NCI-H82 (cell line): Measurements from ENCODE around the gene SRCIN1.
A peak's percentile ranks its signal among the peaks of the same experiment; 100 is the strongest.

Experiments
- DNase-seq: peaks from one replicate; lab custom pipeline; 2025; lab: John Stamatoyannopoulos, UW

The SRCIN1 gene

DNA sequence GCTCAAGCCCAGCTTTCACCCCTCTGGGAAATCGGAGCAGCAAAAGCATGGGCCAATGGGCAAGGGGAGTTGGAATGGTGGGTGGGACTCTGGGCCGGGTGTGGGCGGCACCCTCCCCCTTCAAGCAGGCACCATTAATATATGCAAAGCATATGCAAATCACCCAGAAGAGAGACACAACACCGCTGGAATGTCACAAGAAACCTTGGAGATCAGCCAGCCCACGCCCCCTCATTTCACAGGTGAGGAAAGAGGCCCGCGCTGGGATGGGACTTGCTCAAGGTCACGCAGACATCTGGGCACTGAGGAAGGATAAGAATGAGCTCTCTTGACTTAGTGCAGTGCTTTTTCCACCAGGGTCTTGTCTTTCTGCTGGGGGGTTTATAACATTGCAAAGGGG lies 4.8 kb downstream of the SRCIN1 start:
- DNase-seq, result peak; percentile 36

DNA sequence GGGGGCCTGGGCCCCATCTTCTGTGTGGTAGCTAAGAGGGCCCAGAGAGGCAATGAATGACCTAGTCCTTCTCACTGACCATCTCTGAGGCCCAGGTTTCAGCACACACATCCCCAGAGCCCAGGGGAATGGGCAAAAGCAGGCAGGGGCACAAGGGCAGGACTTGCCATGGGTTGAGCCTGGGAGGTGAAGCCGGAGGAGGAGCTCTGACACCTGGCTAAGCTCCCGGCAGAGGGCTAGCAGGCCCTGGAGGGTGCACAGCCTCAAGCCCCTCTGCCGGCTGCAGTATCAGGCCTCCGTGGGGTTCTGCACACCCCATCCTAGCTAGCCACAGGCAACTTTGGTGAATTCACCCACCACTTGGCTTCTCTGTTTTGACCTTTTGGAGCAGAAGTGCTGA lies 5.3 kb downstream of the SRCIN1 start:
- DNase-seq, result peak; percentile 24

DNA sequence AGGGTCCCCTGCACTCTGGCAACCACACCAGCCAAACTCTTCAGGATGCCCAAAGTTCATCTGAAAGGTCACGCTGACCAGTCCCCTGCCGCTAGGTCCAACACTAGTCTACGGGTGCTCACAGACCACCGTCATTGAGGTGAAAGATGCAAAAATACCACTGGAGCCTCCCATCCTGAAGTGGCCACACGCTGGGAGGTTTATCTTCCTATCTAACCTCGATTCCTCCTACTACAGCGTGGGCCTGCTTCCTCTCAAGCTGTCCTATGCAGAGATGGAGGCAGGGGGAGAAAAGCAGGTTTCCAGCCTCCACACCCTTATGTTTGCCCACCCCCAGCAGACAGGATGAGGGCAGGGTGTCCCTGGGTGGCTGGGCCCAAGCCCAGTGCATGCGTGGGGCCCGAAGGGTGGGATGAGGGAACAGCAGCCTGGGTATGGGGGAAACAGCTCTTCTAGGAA lies 6.3 kb downstream of the SRCIN1 start:
- no peak for DNase-seq

DNA sequence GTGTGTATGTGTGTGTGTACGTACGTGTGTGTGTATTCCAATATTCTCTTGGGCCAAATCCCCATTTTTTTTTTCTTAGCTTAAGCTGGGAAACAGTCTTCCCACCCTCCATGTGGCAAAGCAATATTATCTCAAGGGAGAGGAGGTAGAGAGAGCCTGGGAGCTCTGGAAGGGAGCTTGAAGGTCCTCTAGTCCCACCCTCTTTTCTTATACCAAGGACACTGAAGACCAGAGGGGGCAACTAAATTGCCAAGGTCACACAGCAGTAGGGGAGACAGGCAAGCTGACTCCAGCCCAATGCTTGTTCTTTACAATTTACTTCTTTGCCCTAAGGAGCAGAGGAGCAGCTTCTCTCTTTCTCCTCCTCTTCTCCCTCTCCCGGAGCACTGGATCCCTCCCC lies 6.8 kb downstream of the SRCIN1 start:
- no peak for DNase-seq

- DNase-seq, result peak; percentile 98
These were observed 7.2 kb downstream of the SRCIN1 start for GRCh38 chr17:38598536-38598935.

- no peak for DNase-seq
These were observed 8.4 kb downstream of the SRCIN1 start for GRCh38 chr17:38597375-38597774.

DNA sequence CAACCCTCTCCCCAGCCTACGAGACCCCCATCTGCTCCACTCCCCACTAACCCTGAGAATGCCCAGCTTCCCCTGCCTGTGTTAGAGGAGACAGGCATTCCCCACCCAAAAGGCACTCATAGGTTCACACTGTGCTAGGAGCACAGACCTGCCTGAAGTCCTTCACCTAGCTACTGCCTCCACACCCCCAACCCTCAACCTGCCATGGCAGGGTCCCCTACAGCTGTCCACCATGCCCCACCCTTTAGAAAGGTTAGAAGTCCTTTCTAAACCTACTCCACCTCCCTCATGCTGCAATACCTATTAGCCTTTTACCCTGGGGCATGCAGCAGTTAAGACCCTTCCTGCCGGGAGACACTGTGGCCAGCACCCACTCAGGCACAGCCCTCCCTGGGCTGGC lies 9.1 kb downstream of the SRCIN1 start:
- DNase-seq, result no peak

DNA sequence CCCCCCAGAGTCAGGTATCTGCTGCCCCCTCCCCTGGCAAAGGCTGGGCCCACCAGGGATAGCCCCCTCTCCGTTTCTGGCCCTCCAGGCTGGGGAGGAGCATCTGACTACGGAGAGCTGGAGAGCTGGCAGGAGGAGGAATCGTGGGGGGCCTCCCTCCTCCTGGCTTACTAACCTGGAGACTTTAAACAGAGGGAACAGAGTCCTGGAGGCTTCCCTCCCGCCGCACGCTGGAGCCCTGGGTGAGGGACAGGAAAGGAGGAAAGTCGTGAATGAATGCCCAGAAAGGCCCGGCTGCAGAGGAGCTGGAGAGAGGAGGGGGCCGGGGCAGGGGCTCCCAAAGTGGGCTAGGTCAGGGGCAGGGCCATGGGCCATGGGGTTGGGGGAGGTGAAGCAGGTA lies 9.9 kb downstream of the SRCIN1 start:
- no peak for DNase-seq

DNA sequence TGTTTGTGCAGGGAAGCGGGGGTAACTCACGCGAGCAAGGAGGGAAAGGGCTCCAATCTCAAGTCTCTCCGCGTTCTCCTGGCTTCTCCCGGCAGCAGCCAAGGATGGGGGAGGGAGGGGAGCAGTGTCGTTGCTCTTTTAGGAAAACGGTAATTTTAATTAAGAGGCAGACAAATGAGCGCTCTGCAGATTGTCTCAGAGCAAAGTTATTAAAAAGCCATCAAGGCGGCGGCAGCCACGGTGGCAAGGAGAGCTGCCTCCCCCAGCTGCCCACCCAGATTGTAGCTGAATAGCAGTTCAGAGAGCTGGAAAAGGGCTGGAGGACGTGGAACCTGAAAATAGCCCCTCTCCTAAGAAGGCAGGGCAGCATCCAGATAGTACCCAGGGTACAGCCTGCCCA lies 11.6 kb downstream of the SRCIN1 start:
- no peak for DNase-seq

DNA sequence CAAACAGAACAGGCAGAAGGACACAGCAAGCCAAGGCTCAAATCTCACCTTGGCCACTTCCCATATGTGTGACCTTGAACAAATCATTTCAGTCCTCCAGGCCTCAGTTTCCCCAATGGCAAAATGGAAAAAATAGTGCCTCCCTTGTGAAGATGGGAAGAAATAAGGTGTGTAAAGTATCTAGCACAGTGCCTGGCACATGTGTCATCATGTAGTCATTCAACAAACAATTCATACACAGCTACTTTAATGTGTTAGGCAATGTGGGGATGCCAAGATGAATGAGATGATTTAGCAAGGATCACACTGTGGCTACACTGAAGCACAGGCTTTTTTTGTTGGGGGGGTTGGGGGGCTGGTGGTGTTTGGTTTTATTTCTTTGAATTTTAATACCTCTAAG lies 13.3 kb downstream of the SRCIN1 start:
- no peak for DNase-seq

GRCh38 chr17:38591759-38592241 lies 14.0 kb downstream of the SRCIN1 start:
- DNase-seq, result peak; percentile 52

GRCh38 chr17:38590988-38591758 lies 14.6 kb downstream of the SRCIN1 start:
- DNase-seq, result peak; percentile 97

DNA sequence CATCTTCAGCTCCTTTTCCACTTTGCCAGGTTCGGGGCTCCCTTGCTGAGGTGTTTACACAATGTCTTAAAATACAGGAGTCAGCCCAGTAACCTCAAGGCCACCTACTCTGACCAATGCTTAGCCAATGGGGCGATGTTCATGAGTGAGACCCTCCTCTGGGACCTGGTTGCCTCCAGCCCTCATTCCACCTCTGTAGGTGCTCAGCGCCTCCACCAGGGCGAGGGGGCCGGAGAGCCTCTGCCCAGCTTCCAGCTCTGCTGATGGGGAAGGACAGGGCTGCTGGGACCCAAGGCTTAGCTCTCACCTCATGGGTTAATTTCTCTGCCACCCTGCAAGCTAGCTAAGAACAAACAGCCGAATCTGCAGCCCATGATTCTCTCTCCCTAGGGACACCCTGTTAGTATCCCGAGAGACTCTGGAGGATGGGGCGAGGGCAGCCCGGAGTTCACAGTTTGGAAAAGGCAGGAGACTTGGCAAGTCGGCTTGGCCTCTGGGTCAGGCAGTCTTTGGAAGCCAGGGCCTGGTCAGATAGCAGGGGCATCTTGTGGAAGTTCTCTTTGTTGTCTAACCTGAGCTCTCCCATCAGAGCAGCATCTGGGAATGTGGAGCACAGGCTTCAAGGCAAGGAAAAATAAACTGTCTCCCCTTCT lies 16.2 kb downstream of the SRCIN1 start:
- DNase-seq, result no peak

- no peak for DNase-seq
These were observed 17.0 kb downstream of the SRCIN1 start for GRCh38 chr17:38588788-38589174.

DNA sequence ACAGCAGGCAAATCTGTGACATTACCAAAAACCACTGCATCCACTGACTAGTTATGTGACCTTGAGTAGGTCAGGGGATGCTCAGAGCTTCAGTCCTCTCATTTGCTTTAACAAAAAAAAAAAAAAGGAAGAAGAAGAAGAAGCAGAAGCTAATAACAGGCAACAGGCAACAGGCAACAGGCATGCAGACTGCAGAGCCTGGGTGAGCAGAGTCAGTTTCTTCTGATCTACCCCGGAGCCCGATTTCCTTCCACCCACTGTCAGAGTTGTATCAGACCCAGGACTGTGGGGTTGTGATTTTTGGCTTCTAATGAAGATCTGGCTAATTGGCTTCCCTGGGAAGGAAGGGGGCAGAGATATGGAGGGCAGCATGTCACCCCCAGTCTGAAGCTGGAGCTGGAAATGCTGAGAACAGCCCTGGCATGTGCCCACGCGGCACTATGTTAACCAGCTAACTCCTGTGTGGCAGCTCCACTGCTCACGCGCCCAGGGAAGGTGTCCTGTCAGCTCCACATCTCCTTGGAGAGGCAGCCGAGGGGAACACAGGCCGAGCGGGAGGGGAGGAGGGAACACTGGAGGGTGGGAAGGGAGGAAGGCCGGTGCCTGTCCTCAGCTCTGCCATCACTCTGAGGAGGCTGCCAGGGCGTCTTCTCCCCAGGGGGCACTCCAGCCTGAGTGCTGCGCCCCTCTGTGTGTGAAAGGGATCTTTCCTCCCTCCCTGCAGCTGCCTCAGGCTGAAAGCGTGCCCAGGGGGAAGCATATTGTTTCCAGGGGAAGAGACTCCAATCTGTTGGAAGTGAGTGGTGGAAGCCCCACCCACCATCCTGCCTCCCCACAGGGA lies 17.6 kb downstream of the SRCIN1 start:
- DNase-seq, result no peak

DNA sequence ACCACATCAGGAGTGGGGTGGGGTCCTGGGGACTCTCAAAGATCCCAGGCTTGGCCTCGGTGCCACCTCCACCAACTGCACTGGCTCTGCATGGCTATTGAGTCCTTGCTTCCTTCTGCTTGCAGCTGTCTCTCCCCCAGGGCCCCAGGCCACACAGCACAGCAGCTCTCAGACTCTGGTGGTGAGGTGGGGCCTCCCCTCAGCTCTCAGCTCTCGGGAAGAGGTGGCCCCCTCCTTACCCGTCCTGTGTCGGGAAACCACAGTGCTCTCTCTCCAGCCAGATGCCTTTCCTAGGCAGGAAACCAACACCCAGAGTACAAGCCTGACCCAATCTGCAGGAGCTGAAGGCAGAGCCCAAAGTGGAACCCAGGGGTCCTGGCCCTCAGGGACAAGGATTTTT lies 18.5 kb downstream of the SRCIN1 start:
- DNase-seq, result no peak

DNA sequence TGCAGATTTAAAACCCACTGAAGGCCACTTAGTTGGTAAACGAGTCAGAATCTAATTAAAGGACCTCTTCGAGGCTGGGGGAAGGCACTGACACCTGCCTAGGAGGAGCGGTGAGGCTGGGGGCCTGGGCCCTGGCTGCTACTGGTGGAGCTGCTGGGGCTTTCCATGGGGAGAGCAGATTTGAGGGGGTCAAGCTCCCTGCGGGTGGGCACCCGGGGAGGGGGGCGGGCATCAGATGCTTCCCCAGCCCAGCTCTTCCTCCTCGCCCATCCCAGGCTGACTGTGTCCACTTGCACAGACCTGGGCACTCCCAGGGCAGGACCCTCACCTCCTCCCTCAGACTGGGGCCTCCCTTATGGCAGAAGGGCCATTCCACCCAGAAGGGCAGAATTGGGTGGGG lies 19.0 kb downstream of the SRCIN1 start:
- DNase-seq, result peak; percentile 43

DNA sequence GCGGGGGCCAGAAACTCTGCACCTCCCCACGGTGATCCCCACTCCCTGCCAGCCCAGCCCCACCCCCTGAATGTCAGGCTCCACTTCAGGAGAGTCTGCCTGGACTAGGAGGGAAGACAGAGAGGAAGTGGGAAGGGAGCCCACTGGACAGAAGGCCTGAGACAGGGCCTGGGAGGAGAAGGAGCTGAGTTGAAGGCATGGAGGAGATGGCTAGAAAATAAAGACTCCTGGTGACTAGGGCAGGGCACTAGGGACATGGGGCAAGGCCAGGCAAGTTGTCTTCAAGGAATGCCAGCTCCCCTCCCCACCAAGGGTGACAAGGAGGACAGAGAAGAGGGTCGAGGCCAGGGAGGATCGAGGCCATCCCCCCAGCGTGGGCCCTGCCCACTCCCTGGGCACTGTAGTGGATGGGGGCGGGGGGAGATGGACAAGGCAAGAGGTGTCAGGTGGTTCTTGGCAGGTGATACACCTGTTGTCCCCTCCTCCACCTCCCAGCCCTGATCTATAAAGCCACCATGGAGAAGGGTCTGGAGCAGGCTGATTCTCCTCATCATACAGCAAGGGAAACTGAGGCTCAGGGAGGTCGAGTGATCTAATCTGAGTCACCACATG lies 19.7 kb downstream of the SRCIN1 start:
- DNase-seq, result no peak

GRCh38 chr17:38585056-38585917 lies 20.5 kb downstream of the SRCIN1 start:
- DNase-seq, result peak; percentile 71

GRCh38 chr17:38584350-38584925 lies 21.3 kb downstream of the SRCIN1 start:
- DNase-seq, result peak; percentile 75

DNA sequence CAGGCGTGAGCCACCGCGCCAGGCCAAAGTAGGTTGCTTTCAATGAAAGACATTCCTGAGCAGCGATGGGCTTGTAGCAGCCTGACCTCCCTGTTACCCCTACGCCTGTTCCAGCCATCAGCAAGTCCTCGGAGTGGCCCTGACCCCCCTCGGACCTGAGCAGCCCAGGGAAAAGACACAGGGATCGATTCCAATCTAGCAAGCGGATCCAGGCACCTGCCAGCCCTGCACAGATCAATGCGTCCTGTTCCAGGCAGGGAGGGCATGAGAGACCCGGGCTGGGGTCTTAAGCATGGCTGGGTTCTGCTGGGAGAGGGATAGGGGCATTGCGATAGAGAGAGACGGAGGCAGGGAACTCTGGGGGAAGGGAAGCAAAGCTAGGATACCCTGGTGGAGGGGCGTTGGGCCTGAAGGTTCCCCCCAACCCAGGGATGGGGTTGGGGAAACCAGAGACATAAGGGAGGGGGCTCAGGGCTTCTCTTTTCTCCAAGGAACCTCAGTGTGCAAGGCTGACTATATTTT lies 21.9 kb downstream of the SRCIN1 start:
- DNase-seq, result no peak
